SK-N-SH (cell line): ENCODE results near the gene SLC9A5. TPM values are rescaled to one million over a fixed set of nuclear protein-coding genes. Genes with fewer than 3 reads are reported as not detected.

Source experiments
- CTCF ChIA-PET: fragments of 300-600, 350-600 bp; formaldehyde crosslinking; extraction: SDS; loops from one replicate; lab custom pipeline; 2021; lab: Yijun Ruan, JAX
- POLR2A ChIA-PET: fragments of 350-600 bp; sonication (Branson Sonifier 250); formaldehyde crosslinking; extraction: SDS; loops from one replicate; lab custom pipeline; 2020; ENCODE audit warnings: antibody characterized with exemption, inconsistent platforms; lab: Yijun Ruan, JAX
- DNase-seq: peaks from one replicate; pipeline ENCODE4 v3.0.0; 2012
- H2AFZ ChIP-seq: fragments of 200-600 bp; sonication (generic); 2 replicates; pipeline ENCODE4 v1.8.1; 2016; ENCODE audit warnings: antibody characterized with exemption, mild to moderate bottlenecking, low read depth
- H3F3A ChIP-seq: fragments of 200-600 bp; sonication (generic); replicated peaks from 2 replicates; pipeline ENCODE3; 2016; ENCODE audit warnings: antibody characterized with exemption, mild to moderate bottlenecking; ENCODE audit not compliant: insufficient read depth
- H3K27ac ChIP-seq, 2 experiments: fragments of 200-500 bp in 1 of 2; fragments of 200-600 bp in 1 of 2; sonication (Bioruptor generic) in 1 of 2; sonication (generic), shearing (Covaris generic) in 1 of 2; 2 replicates each; pipeline versions ENCODE4 v1.5.1 to v1.6.1; 2014 to 2016; ENCODE audit warnings: low read depth in 2 of 2, inconsistent platforms in 1 of 2, low read length in 1 of 2, mild to moderate bottlenecking in 1 of 2, mixed read lengths in 1 of 2
- H3K27me3 ChIP-seq: fragments of 200-600 bp; sonication (generic), shearing (Covaris generic); 2 replicates; pipeline ENCODE4 v1.6.1; 2016; ENCODE audit warnings: mixed run types; ENCODE audit not compliant: insufficient read depth
- H3K36me3 ChIP-seq, 2 experiments: fragments of 200-500 bp in 1 of 2; fragments of 200-600 bp in 1 of 2; sonication (Bioruptor generic) in 1 of 2; sonication (generic) in 1 of 2; replicated peaks in 1 of 2; 2 replicates each; pipeline versions ENCODE3 to v1.5.1; 2014 to 2016; ENCODE audit warnings: low read length in 1 of 2, mild to moderate bottlenecking in 1 of 2; ENCODE audit not compliant: insufficient read depth in 2 of 2, control insufficient read depth in 1 of 2
- H3K4me1 ChIP-seq, 2 experiments: fragments of 200-500 bp in 1 of 2; fragments of 200-600 bp in 1 of 2; sonication (Bioruptor generic) in 1 of 2; sonication (generic), shearing (Covaris generic) in 1 of 2; 2 replicates each; pipeline versions ENCODE4 v1.5.1 to v1.6.1; 2014 to 2016; ENCODE audit warnings: low read depth in 1 of 2, low read length in 1 of 2, mixed run types in 1 of 2; ENCODE audit not compliant: insufficient read depth in 2 of 2, control insufficient read depth in 1 of 2
- H3K4me2 ChIP-seq: fragments of 200-600 bp; sonication (generic), shearing (Covaris generic); 2 replicates; pipeline ENCODE4 v1.6.1; 2017; ENCODE audit warnings: mixed run types
- H3K4me3 ChIP-seq, 2 experiments: fragments of 200-500 bp in 1 of 2; fragments of 200-600 bp in 1 of 2; sonication (Bioruptor generic) in 1 of 2; sonication (generic), shearing (Covaris generic) in 1 of 2; 2 replicates each; pipeline versions ENCODE4 v1.5.1 to v1.8.1; 2014 to 2016; ENCODE audit warnings: low read depth in 2 of 2, inconsistent platforms in 1 of 2, low read length in 1 of 2, mild to moderate bottlenecking in 1 of 2, mixed read lengths in 1 of 2, moderate library complexity in 1 of 2
- H3K79me2 ChIP-seq: fragments of 200-600 bp; sonication (generic); 2 replicates; pipeline ENCODE4 v1.8.1; 2017; ENCODE audit warnings: mild to moderate bottlenecking; ENCODE audit not compliant: insufficient read depth
- H3K9ac ChIP-seq: fragments of 200-600 bp; sonication (generic); 2 replicates; pipeline ENCODE4 v1.6.1; 2017; ENCODE audit warnings: mixed run types
- H3K9me2 ChIP-seq: fragments of 200-600 bp; sonication (generic); 2 replicates; pipeline ENCODE4 v1.6.1; 2017; ENCODE audit warnings: mixed run types
- H3K9me3 ChIP-seq: fragments of 200-600 bp; sonication (generic); 2 replicates; pipeline ENCODE4 v1.6.1; 2017; ENCODE audit warnings: mixed run types, mild to moderate bottlenecking, moderate library complexity
- H4K20me1 ChIP-seq: fragments of 200-600 bp; sonication (generic); 2 replicates; pipeline ENCODE4 v1.6.1; 2017; ENCODE audit warnings: mild to moderate bottlenecking, mixed run types; ENCODE audit not compliant: insufficient read depth
- CHD2 ChIP-seq: fragments of 150-350 bp; IDR thresholded peaks from 2 replicates; pipeline ENCODE4 v1.6.1; 2018; ENCODE audit warnings: low read length; ENCODE audit not compliant: partially characterized antibody
- ELF1 ChIP-seq: IDR thresholded peaks from 2 replicates; pipeline ENCODE4 v1.4.0; 2012
- EP300 ChIP-seq, 2 experiments: IDR thresholded peaks; 2 replicates each; pipeline versions ENCODE4 v1.4.0 to v1.6.1; 2012; ENCODE audit warnings: borderline replicate concordance in 1 of 2, low read depth in 1 of 2, low read length in 1 of 2
- FOXJ3 ChIP-seq: sonication (generic); formaldehyde crosslinking; IDR thresholded peaks from 2 replicates; pipeline ENCODE4 v1.5.1; 2020; ENCODE audit warnings: mild to moderate bottlenecking, missing genetic modification reagents
- GATA2 ChIP-seq: sonication (generic); formaldehyde crosslinking; IDR thresholded peaks from 2 replicates; pipeline ENCODE4 v1.5.0; 2020; ENCODE audit warnings: mild to moderate bottlenecking, missing genetic modification reagents
- JUND ChIP-seq: IDR thresholded peaks from 2 replicates; pipeline ENCODE4 v1.4.0; 2012
- POLR2AphosphoS5 ChIP-seq: IDR thresholded peaks from 2 replicates; pipeline ENCODE4 v1.6.1; 2012; ENCODE audit warnings: low read depth, low read length
- RAD21 ChIP-seq: IDR thresholded peaks from 2 replicates; pipeline ENCODE4 v1.6.1; 2012; ENCODE audit warnings: mild to moderate bottlenecking, low read length
- RCOR1 ChIP-seq: fragments of 150-350 bp; IDR thresholded peaks from 2 replicates; pipeline ENCODE4 v1.6.1; 2017; ENCODE audit warnings: antibody characterized with exemption, low read length
- RFX5 ChIP-seq: IDR thresholded peaks from 2 replicates; pipeline ENCODE4 v1.6.1; 2012; ENCODE audit warnings: mild to moderate bottlenecking, improper control_type of control experiment, low read length
- SMC3 ChIP-seq: IDR thresholded peaks from 2 replicates; pipeline ENCODE4 v1.6.1; 2012; ENCODE audit warnings: low read depth, low read length, improper control_type of control experiment
- TCF12 ChIP-seq: IDR thresholded peaks from 2 replicates; pipeline ENCODE4 v1.4.0; 2012
- WGBS: methylation state at CpG from one replicate; pipeline ENCODE4 v1.1.6; 2017; ENCODE audit warnings: low lambda C conversion rate; 5-methylcytosine and 5-hydroxymethylcytosine counted together
- polyA plus RNA-seq, 3 experiments: library from polyadenylated mRNA; depleted of rRNA; stranded (reverse); fragments of >200 nt; gene quantifications; 2 replicates each; pipeline ENCODE4 v1.2.3, GENCODE V29; 2012
- TF ChIP-seq, protein P1 (sequence below): IDR thresholded peaks from 2 replicates; pipeline ENCODE4 v1.4.0; 2012; ENCODE audit warnings: low read depth, borderline replicate concordance
- TF ChIP-seq, protein P2 (sequence below): IDR thresholded peaks from 2 replicates; pipeline ENCODE4; 2012
- TF ChIP-seq, protein P3 (sequence below): fragments of 150-350 bp; IDR thresholded peaks from 2 replicates; pipeline ENCODE4 v1.6.1; 2016; ENCODE audit warnings: mild to moderate bottlenecking, low read depth, low read length
- TF ChIP-seq, protein P4 (sequence below): IDR thresholded peaks from 2 replicates; pipeline ENCODE4 v1.4.0; 2012; ENCODE audit warnings: low read depth
- TF ChIP-seq, protein P5 (sequence below): IDR thresholded peaks from 2 replicates; pipeline ENCODE4 v1.4.0; 2012; ENCODE audit warnings: low read depth, borderline replicate concordance

The SLC9A5 gene
- polyA plus RNA-seq, 1 of the 3 experiments (the other 2 are of a cell fraction): 4.1 TPM

DNA sequence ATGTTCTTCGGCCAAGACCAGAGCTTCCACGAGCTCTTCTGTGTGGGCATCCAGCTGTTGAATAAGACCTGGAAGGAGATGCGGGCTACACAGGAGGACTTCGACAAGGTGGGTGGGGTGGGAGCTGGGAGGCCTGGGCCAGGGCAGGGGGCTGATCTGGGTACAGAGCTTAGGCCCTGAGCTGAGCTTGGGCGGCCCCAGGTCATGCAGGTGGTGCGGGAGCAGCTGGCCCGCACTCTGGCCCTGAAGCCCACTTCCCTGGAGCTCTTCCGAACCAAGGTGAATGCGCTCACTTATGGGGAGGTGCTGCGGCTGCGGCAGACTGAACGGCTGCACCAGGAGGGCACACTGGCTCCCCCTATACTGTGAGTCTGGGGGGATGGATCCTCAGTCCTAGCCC is 46.4 kb upstream of the SLC9A5 start (continued):
- TF ChIP-seq, protein P1, sequence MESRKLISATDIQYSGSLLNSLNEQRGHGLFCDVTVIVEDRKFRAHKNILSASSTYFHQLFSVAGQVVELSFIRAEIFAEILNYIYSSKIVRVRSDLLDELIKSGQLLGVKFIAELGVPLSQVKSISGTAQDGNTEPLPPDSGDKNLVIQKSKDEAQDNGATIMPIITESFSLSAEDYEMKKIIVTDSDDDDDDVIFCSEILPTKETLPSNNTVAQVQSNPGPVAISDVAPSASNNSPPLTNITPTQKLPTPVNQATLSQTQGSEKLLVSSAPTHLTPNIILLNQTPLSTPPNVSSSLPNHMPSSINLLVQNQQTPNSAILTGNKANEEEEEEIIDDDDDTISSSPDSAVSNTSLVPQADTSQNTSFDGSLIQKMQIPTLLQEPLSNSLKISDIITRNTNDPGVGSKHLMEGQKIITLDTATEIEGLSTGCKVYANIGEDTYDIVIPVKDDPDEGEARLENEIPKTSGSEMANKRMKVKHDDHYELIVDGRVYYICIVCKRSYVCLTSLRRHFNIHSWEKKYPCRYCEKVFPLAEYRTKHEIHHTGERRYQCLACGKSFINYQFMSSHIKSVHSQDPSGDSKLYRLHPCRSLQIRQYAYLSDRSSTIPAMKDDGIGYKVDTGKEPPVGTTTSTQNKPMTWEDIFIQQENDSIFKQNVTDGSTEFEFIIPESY: no peak
- TF ChIP-seq FOXJ3 (no peak), RCOR1 (no peak), TCF12 (no peak)
- TF ChIP-seq, protein P2, sequence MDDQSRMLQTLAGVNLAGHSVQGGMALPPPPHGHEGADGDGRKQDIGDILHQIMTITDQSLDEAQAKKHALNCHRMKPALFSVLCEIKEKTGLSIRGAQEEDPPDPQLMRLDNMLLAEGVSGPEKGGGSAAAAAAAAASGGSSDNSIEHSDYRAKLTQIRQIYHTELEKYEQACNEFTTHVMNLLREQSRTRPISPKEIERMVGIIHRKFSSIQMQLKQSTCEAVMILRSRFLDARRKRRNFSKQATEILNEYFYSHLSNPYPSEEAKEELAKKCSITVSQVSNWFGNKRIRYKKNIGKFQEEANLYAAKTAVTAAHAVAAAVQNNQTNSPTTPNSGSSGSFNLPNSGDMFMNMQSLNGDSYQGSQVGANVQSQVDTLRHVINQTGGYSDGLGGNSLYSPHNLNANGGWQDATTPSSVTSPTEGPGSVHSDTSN: no peak

DNA sequence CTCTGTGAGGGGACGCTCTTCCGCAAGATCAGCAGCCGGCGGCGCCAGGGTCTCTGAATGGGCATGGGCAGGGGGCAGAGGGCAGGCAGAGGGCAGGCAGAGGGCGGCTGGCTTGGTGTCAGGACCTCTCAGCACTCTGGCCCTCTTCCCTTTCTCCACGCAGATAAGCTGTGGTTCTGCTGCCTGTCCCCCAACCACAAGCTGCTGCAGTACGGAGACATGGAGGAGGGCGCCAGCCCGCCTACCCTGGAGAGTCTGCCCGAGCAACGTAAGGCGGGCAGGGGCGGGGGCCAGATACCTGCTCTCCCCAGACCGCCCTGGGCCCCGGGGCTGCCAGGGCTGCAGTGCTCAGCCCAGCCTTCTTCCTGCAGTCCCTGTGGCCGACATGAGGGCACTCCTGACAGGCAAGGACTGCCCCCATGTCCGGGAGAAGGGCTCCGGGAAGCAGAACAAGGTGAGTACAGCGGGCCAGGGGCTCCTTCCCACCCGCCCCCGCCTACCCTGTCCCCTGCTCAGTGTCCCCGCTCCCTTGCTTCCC is 45.8 kb upstream of the SLC9A5 start:
- Histone ChIP-seq H3K27ac (no peak overlapping the region), H3K4me3 (no peak overlapping the region), H3K4me2 (no peak overlapping the region), H3K9me2 (no peaks in the 10 kb centered on the region), H3K4me1 (peaks cover 6 to 11% of the 10 kb centered on the region in 2 experiments; a peak in 2 of 4 replicates), H3K27me3 (no peaks in the 10 kb centered on the region), H3K36me3 (peaks cover 6 to 49% of the 10 kb centered on the region in 2 experiments), H4K20me1 (no peaks in the 10 kb centered on the region), H2AFZ (no peak overlapping the region), H3K9me3 (no peaks in the 10 kb centered on the region), H3F3A (peaks cover 6% of the 10 kb centered on the region), H3K79me2 (no peaks in the 10 kb centered on the region), H3K9ac (no peak overlapping the region)
- TF ChIP-seq, protein P3, sequence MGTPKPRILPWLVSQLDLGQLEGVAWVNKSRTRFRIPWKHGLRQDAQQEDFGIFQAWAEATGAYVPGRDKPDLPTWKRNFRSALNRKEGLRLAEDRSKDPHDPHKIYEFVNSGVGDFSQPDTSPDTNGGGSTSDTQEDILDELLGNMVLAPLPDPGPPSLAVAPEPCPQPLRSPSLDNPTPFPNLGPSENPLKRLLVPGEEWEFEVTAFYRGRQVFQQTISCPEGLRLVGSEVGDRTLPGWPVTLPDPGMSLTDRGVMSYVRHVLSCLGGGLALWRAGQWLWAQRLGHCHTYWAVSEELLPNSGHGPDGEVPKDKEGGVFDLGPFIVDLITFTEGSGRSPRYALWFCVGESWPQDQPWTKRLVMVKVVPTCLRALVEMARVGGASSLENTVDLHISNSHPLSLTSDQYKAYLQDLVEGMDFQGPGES: no peak
- TF ChIP-seq ELF1 (no peak), SMC3 (no peak), RAD21 (no peak), JUND (no peak), EP300 (IDR thresholded peaks at IDR 0.05; ENCODE audit: borderline replicate concordance in 1 of 2, low read depth in 1 of 2, low read length in 1 of 2) (no peak)
- WGBS: 89% methylated on average over 10 of the region's 23 CpGs
- POLR2A ChIA-PET: interaction anchor here (0.5 to 1.0 kb wide), 3 partner anchors 9 to 257 kb away, joined by 3 to 4 read pairs (median 3); no protein-coding TSS in a partner anchor
- CTCF ChIA-PET: interaction anchor here (1.0 to 1.2 kb wide), 2 partner anchors 14 to 48 kb away, joined by 3 read pairs; no protein-coding TSS in a partner anchor
- no peak for DNase-seq

DNA sequence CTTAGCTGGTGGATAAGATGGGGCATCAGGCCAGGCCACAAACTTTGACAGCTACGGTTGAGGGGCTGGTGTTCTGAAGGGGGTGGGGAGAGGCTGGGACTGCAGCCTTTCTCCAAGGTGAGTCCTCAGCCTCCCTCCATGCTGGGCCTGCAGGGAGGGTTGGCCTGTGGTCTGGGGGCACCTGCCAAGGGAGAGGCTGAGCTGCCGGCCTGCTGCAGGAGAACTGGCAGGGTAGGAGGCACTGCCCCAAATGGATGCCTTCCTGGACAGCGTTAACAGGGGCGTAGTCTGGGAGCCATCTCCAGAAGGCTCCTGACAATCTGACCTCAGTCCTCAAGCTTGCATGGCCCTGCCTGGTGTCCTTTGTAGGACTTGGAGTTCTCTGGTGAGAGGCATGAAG is 44.7 kb upstream of the SLC9A5 start:
- no peak overlapping the region for H3K4me2 ChIP-seq
- WGBS: 100% methylated on average over 3 of the region's 4 CpGs
- H3K9me2 ChIP-seq: no peaks in the 10 kb centered on the region
- H3K27me3 ChIP-seq: no peaks in the 10 kb centered on the region
- peaks cover 4% of the 10 kb centered on the region for H3F3A ChIP-seq
- no peak overlapping the region for H3K4me3 ChIP-seq
- H3K9me3 ChIP-seq: no peaks in the 10 kb centered on the region
- ChIA-PET CTCF (no interaction called here), POLR2A (no interaction called here)
- no peaks in the 10 kb centered on the region for H4K20me1 ChIP-seq
- no peak overlapping the region for H2AFZ ChIP-seq
- TF ChIP-seq ELF1: no peak
- TF ChIP-seq GATA2: no peak
- TF ChIP-seq, protein P4, sequence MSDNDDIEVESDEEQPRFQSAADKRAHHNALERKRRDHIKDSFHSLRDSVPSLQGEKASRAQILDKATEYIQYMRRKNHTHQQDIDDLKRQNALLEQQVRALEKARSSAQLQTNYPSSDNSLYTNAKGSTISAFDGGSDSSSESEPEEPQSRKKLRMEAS: no peak
- TF ChIP-seq, protein P5, sequence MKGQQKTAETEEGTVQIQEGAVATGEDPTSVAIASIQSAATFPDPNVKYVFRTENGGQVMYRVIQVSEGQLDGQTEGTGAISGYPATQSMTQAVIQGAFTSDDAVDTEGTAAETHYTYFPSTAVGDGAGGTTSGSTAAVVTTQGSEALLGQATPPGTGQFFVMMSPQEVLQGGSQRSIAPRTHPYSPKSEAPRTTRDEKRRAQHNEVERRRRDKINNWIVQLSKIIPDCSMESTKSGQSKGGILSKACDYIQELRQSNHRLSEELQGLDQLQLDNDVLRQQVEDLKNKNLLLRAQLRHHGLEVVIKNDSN: no peak
- no peak for TF ChIP-seq CHD2
- TF ChIP-seq, protein P2: no peak
- TF ChIP-seq RFX5: no peak
- 0 out of 2 replicates have a peak, but pooled peaks have one; percentile 10 for TF ChIP-seq POLR2AphosphoS5
- H3K79me2 ChIP-seq: no peaks in the 10 kb centered on the region
- peaks cover 8 to 11% of the 10 kb centered on the region in 2 experiments; a peak in 2 of 4 replicates for H3K4me1 ChIP-seq
- H3K36me3 ChIP-seq: peaks cover 0 to 40% of the 10 kb centered on the region in 2 experiments
- no peak for DNase-seq
- H3K27ac ChIP-seq: no peak overlapping the region
- no peak overlapping the region for H3K9ac ChIP-seq
